HepG2 (cell line): Measurements from ENCODE around the gene CAMTA1. TPM values are rescaled to one million over a fixed set of nuclear protein-coding genes. Genes with fewer than 3 reads are reported as not detected.

Experiments
- ATRX ChIP-seq: sonication (generic); formaldehyde crosslinking; IDR thresholded peaks from 2 replicates; pipeline ENCODE4 v1.4.0; 2020; ENCODE audit warnings: missing genetic modification reagents, borderline replicate concordance
- CBFB ChIP-seq: sonication (generic); formaldehyde crosslinking; IDR thresholded peaks from 2 replicates; pipeline ENCODE4 v1.4.0; 2020; ENCODE audit warnings: missing genetic modification reagents
- CEBPG ChIP-seq: IDR thresholded peaks from 2 replicates; pipeline ENCODE4 v1.6.1; 2016
- HES4 ChIP-seq: sonication (generic); formaldehyde crosslinking; IDR thresholded peaks from 2 replicates; pipeline ENCODE4 v1.9.0; 2021; ENCODE audit warnings: mild to moderate bottlenecking, missing genetic modification reagents, borderline replicate concordance
- HMG20B ChIP-seq: conservative IDR thresholded peaks from 2 replicates; pipeline ENCODE4 v1.6.1; 2016; ENCODE audit warnings: missing genetic modification reagents, missing compliant biosample characterization
- KMT2B ChIP-seq: IDR thresholded peaks from 2 replicates; pipeline ENCODE4 v1.6.1; 2016; ENCODE audit warnings: missing genetic modification reagents, missing compliant biosample characterization
- MAFF ChIP-seq: IDR thresholded peaks from 2 replicates; pipeline ENCODE4 v1.6.1; 2011; ENCODE audit warnings: low read depth, low read length, improper control_type of control experiment
- MEIS2 ChIP-seq: sonication (generic); formaldehyde crosslinking; IDR thresholded peaks from 2 replicates; pipeline ENCODE4 v1.9.0; 2021; ENCODE audit warnings: mild to moderate bottlenecking, missing genetic modification reagents
- NCOA1 ChIP-seq: sonication (generic); formaldehyde crosslinking; IDR thresholded peaks from 2 replicates; pipeline ENCODE4 v1.9.0; 2021; ENCODE audit warnings: missing genetic modification reagents
- PREB ChIP-seq: sonication (generic); formaldehyde crosslinking; IDR thresholded peaks from 2 replicates; pipeline ENCODE4 v1.4.0; 2020; ENCODE audit warnings: missing genetic modification reagents
- SMC3 ChIP-seq: IDR thresholded peaks from 2 replicates; pipeline ENCODE4 v1.6.1; 2011; ENCODE audit warnings: low read length, improper control_type of control experiment
- TBX2 ChIP-seq: sonication (generic); formaldehyde crosslinking; IDR thresholded peaks from 2 replicates; pipeline ENCODE4 v1.5.0; 2020; ENCODE audit warnings: missing genetic modification reagents, mild to moderate bottlenecking, borderline replicate concordance
- ZBTB42 ChIP-seq: sonication (generic); formaldehyde crosslinking; IDR thresholded peaks from 2 replicates; pipeline ENCODE4 v1.5.0; 2020; ENCODE audit warnings: mild to moderate bottlenecking, missing genetic modification reagents
- ZNF256 ChIP-seq: sonication (generic); formaldehyde crosslinking; conservative IDR thresholded peaks from 2 replicates; pipeline ENCODE4 v1.4.0; 2020; ENCODE audit warnings: missing genetic modification reagents
- ZNF275 ChIP-seq: sonication (generic); formaldehyde crosslinking; IDR thresholded peaks from 2 replicates; pipeline ENCODE4 v1.8.0; 2022; ENCODE audit warnings: missing genetic modification reagents, mild to moderate bottlenecking, inconsistent platforms, borderline replicate concordance
- ZNF407 ChIP-seq: sonication (generic); formaldehyde crosslinking; IDR thresholded peaks from one replicate; pipeline ENCODE4 v1.5.1; 2020; ENCODE audit warnings: mild to moderate bottlenecking, missing genetic modification reagents; ENCODE audit errors: not compliant biosample characterization
- ZNF484 ChIP-seq: sonication (generic); formaldehyde crosslinking; IDR thresholded peaks from 2 replicates; pipeline ENCODE4 v1.5.1; 2020; ENCODE audit warnings: mild to moderate bottlenecking, low read depth, missing genetic modification reagents, borderline replicate concordance
- ZNF496 ChIP-seq: sonication (generic); formaldehyde crosslinking; IDR thresholded peaks from 2 replicates; pipeline ENCODE4 v1.8.1; 2023; ENCODE audit warnings: mild to moderate bottlenecking, moderate library complexity, missing genetic modification reagents; ENCODE audit not compliant: insufficient replicate concordance
- polyA plus RNA-seq, 8 experiments: library from polyadenylated mRNA; depleted of rRNA in 3 of 8; stranded (reverse) in 7 of 8; unstranded in 1 of 8; fragments of >200 nt; fragmentation: Illumina TruSeq in 4 of 8; extraction: Trizol in 4 of 8; gene quantifications; 2 replicates each; pipeline versions ENCODE4 v1.2.1 to v1.2.3, GENCODE V29; 2011 to 2016; ENCODE audit warnings: low read depth in 4 of 8, missing spikeins in 1 of 8, mixed read lengths in 1 of 8; ENCODE audit not compliant: insufficient read depth in 1 of 8
- total RNA-seq, 5 experiments: library from RNA; depleted of rRNA; stranded (reverse); fragments of >200 nt; fragmentation: Illumina TruSeq; extraction: Trizol; gene quantifications; 2 replicates each; pipeline ENCODE4 v1.2.3, GENCODE V29; 2016; ENCODE audit warnings: low read depth in 1 of 5

Gene CAMTA1
- total and polyA plus RNA-seq, 2 of the 13 experiments (the other 11 are each of a cell fraction or from before 2014, with no cell fraction given) = 25.0 to 36.4 TPM

DNA sequence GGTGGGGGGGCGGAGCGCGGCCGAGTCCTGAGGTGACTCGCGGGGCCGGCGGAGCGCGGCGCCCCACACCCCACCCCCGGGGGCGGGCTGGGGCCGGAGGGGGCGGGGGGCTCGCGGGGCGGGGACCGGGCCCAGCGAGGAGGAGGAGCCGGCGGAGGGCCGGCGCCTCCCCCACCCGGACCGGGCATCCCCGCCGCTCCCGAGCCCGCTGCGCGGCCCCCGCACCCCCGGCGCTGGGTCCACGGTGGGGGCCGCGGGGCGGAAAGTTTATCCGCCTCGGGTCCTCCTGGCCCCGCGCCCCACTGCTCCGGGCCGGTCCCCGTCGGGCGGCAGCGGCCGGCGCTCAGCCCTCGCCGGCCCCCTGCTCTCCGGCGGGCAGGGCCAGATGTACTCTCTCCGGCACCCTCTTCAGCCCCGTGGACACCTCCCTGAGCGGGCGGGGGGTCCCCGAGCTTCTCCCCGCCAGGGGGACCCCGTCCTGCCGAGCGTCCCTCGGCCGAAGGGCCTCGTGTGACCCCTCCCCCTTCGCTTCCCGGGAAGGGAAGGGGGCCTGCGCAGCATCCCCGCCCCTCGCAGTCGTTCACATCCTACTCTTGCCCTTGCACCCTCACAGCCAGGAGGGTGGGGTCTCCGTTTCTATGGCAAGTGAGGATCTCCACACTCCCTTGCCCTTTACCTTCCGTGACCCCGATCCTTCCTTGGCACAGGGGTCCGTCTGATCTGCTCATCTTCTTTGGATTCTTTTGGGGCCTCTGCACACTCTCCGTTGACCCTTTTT lies 663 bp downstream of the CAMTA1 start (continued):
- TF ChIP-seq ZNF407 (no peak), SMC3 (no peak), ATRX (CRISPR knock-in tag) (no peak), MAFF (no peak), PREB (CRISPR knock-in tag) (no peak), HES4 (CRISPR knock-in tag) (no peak), HMG20B (CRISPR knock-in tag) (no peak), ZBTB42 (CRISPR knock-in tag) (no peak), MEIS2 (CRISPR knock-in tag) (no peak), ZNF496 (no peak), TBX2 (CRISPR knock-in tag) (0 out of 2 replicates have a peak, but pooled peaks have one; percentile 15), ZNF275 (CRISPR knock-in tag) (no peak), CEBPG (CRISPR knock-in tag) (no peak), ZNF484 (CRISPR knock-in tag) (no peak), CBFB (CRISPR knock-in tag) (no peak), NCOA1 (CRISPR knock-in tag) (no peak), KMT2B (CRISPR knock-in tag) (no peak), ZNF256 (CRISPR knock-in tag) (no peak)
